Transverse colon (tissue), 4 donors: ENCODE measurements around the gene PCSK9. TPM values are rescaled to one million over a fixed set of nuclear protein-coding genes. Genes with fewer than 3 reads are reported as not detected.

ENCODE experiments used
- DNase-seq: peaks from one replicate; pipeline ENCODE4 v3.0.0-alpha.2; 2019
- H3K27ac ChIP-seq, 4 donors: fragments of 200-600 bp; sonication (generic); 2 replicates each; pipeline ENCODE4 v1.5.1; 2016 to 2018; ENCODE audit warnings: inconsistent platforms in 4 of 4
- H3K27me3 ChIP-seq: fragments of 200-600 bp; sonication (generic); 2 replicates; pipeline ENCODE4 v1.5.1; 2017; ENCODE audit warnings: inconsistent platforms
- H3K36me3 ChIP-seq, 4 donors: fragments of 200-600 bp; sonication (generic); 2 replicates each; pipeline ENCODE4 v1.5.1; 2017 to 2019; ENCODE audit warnings: inconsistent platforms in 4 of 4
- H3K4me1 ChIP-seq, 4 donors: fragments of 200-600 bp; sonication (generic); 2 replicates each; pipeline ENCODE4 v1.5.1; 2017 to 2020; ENCODE audit warnings: inconsistent platforms in 4 of 4
- H3K4me3 ChIP-seq, 4 donors: fragments of 200-600 bp; sonication (generic); 1 replicate in 1 of 4; 2 replicates in 3 of 4; pipeline versions ENCODE4 v1.5.1 to v1.6.1; 2017 to 2019; ENCODE audit warnings: inconsistent platforms in 4 of 4
- H3K9me3 ChIP-seq, 2 donors: fragments of 200-600 bp; sonication (generic); 2 replicates each; pipeline ENCODE4 v1.5.1; 2017 to 2019; ENCODE audit warnings: inconsistent platforms in 2 of 2
- CTCF ChIP-seq, 5 experiments: fragments of 200-600 bp in 3 of 5; fragments of 450-650 bp in 2 of 5; sonication (generic) in 3 of 5; IDR thresholded peaks; 1 replicate in 2 of 5; 2 replicates in 3 of 5; pipeline ENCODE4 v1.5.1; 2016 to 2017; ENCODE audit warnings: antibody characterized with exemption in 5 of 5, inconsistent platforms in 3 of 5, mild to moderate bottlenecking in 2 of 5, moderate library complexity in 1 of 5
- EP300 ChIP-seq: sonication (generic); formaldehyde crosslinking; IDR thresholded peaks from one replicate; pipeline ENCODE4 v1.6.1; 2017; ENCODE audit warnings: antibody characterized with exemption, low read depth
- POLR2A ChIP-seq: fragments of 450-650 bp; IDR thresholded peaks from one replicate; pipeline ENCODE4 v1.6.1; 2016; ENCODE audit warnings: antibody characterized with exemption, mild to moderate bottlenecking, moderate library complexity
- POLR2AphosphoS5 ChIP-seq, 3 donors: sonication (generic); formaldehyde crosslinking; IDR thresholded peaks; one replicate each; pipeline ENCODE4 v1.6.1; 2016; ENCODE audit warnings: antibody characterized with exemption in 3 of 3
- WGBS, 2 donors: methylation state at CpG; one replicate each; pipeline ENCODE4 v1.1.5; 2018; ENCODE audit warnings: low coverage in 1 of 2; 5-methylcytosine and 5-hydroxymethylcytosine counted together
- in situ Hi-C, 4 donors: fragments of 200-750 bp; cut with MboI; loops; one replicate each; pipeline versions ENCODE4 v1.15.0 to v1.15.1; 2017; ENCODE audit warnings: low sequenced_read_pairs in 3 of 4, low pct_ligation_motif_present in 1 of 4, low pct_unique_long_range_greater_than_20kb in 1 of 4
- intact Hi-C: fragments of 100-400 bp; cut with DNase I; formaldehyde crosslinking; loops from one replicate; pipeline ENCODE4 v1.15.1; 2023; ENCODE audit warnings: low total_unique reads
- total RNA-seq, 4 donors: library from RNA; depleted of rRNA; stranded (reverse); fragments of >200 nt; gene quantifications; one replicate each; pipeline ENCODE4 v1.1.0, GENCODE V29; 2016

Gene PCSK9
- total RNA-seq, 4 donors from 2014 or later: 1.9 to 18.9 (median 2.6) TPM; not detected in 1

GRCh38 chr1:55046871-55047270 is 7.5 kb downstream of the PCSK9 start:
- no peak overlapping the region for H3K4me3 ChIP-seq
- H3K36me3 ChIP-seq: no peaks in the 10 kb centered on the region
- no peaks in the 10 kb centered on the region for H3K9me3 ChIP-seq
- H3K4me1 ChIP-seq: no peaks in the 10 kb centered on the region
- H3K27ac ChIP-seq: no peak overlapping the region
- DNase-seq: no peak
- in situ Hi-C loops (no loop called here), intact Hi-C loops (no loop called here)
- no peaks in the 10 kb centered on the region for H3K27me3 ChIP-seq
- TF ChIP-seq POLR2AphosphoS5 (IDR thresholded peaks at IDR 0.05): no peak
- no peak for TF ChIP-seq EP300
- TF ChIP-seq CTCF (IDR thresholded peaks at IDR 0.05): no peak
- TF ChIP-seq POLR2A: no peak
- WGBS, 2 donors: 64 to 85% methylated on average over 2 to 4 of the region's 4 CpGs

DNA sequence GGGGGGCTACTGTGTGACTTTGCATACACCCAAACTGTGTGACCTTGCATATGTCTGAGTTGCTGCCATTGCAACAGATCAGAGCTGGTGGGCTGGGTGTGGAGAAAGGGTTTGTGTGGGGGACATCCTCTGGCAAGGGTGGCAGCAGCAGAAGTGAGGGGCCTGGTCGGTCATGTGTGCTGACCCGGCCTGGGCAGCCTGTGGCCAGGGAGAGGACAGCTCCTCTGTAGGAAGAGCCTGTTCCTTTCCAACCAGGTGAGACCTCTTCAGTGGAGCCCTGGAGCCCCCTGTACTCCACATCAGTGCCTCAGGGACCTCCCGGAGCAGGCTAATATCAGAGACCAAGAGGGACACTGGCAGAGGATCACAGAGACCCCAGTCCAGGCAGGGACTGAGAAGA is 8.3 kb downstream of the PCSK9 start:
- in situ Hi-C loops (no loop called here), intact Hi-C loops (no loop called here)
- no peaks in the 10 kb centered on the region for H3K9me3 ChIP-seq
- no peak for DNase-seq
- no peak overlapping the region for H3K4me3 ChIP-seq
- H3K27ac ChIP-seq: no peak overlapping the region
- H3K36me3 ChIP-seq: no peaks in the 10 kb centered on the region
- 88% methylated on average over 3 of the region's 3 CpGs; no CpG with 5 or more reads in 1 of the 2 donors for WGBS, 2 donors
- H3K4me1 ChIP-seq: no peaks in the 10 kb centered on the region
- TF ChIP-seq POLR2AphosphoS5 (IDR thresholded peaks at IDR 0.05): no peak
- no peak for TF ChIP-seq POLR2A
- TF ChIP-seq EP300: no peak
- TF ChIP-seq CTCF (IDR thresholded peaks at IDR 0.05): no peak
- H3K27me3 ChIP-seq: no peaks in the 10 kb centered on the region

DNA sequence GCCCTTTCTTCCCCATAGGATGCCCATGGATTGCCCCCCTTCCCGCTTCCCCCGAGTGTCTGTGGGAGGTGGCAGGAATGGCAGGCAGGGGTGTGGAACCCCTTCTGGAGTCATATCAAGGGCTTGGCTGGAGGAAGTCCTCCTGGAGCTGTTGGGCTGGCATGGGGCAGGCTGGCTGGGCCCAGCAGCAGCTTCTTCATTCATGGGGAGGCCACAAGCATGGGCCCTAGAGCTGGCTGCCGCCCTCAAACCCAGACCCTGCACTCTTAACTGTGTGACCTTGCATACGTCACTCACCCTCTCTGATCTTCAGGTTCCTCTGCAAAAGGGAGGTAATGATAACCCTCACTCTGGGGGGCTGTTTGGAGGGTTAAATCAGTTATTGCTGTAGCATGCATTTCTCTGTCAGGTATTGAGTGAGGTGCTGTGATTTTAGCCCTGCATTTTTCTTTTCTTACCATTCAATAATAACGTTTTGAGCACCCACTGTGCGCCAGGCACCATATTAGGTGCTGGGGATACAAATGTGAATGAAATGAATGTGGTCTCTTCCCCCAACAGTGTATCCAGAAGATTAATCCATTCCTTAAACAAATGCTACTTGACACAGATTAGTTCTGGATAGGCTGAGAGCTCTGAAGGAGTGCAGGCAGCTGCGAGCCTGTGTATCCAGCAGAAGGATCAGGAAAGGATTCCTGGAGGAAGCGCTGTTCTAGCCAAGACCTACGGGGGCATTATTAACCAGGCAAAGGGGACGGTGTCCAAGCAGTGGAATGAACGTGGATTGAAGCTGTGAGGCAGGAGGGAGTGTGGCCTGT is 9.3 kb downstream of the PCSK9 start:
- TF ChIP-seq POLR2AphosphoS5 (IDR thresholded peaks at IDR 0.05) (no peak), POLR2A (no peak), EP300 (no peak), CTCF (IDR thresholded peaks at IDR 0.05) (no peak)
- Histone ChIP-seq H3K9me3 (no peaks in the 10 kb centered on the region), H3K27ac (no peak overlapping the region), H3K36me3 (no peaks in the 10 kb centered on the region), H3K4me3 (no peak overlapping the region), H3K4me1 (no peaks in the 10 kb centered on the region), H3K27me3 (no peaks in the 10 kb centered on the region)
- DNase-seq: no peak
- in situ Hi-C loops (no loop called here), intact Hi-C loops (no loop called here)
- 83 to 86% methylated on average over 4 to 11 of the region's 11 CpGs for WGBS, 2 donors

- Histone ChIP-seq H3K4me1 (no peaks in the 10 kb centered on the region), H3K4me3 (no peak overlapping the region), H3K27me3 (no peaks in the 10 kb centered on the region), H3K36me3 (no peaks in the 10 kb centered on the region), H3K27ac (no peak overlapping the region), H3K9me3 (no peaks in the 10 kb centered on the region)
- in situ Hi-C loops (no loop called here), intact Hi-C loops (no loop called here)
- 78% methylated on average over 9 of the region's 9 CpGs; no CpG with 5 or more reads in 1 of the 2 donors for WGBS, 2 donors
- no peak for DNase-seq
- TF ChIP-seq CTCF (IDR thresholded peaks at IDR 0.05) (no peak), POLR2AphosphoS5 (IDR thresholded peaks at IDR 0.05) (no peak), POLR2A (no peak), EP300 (no peak)
Observed at GRCh38 chr1:55049271-55049913, 10.0 kb downstream of the PCSK9 start.
